Trophoblast cell (in vitro differentiated cells and primary cell): ENCODE data around the gene LYSET.

Experiments
- DNase-seq, 2 donors: peaks; one replicate each; pipeline ENCODE4 v3.0.0-alpha.2; 2016
- H2AFZ ChIP-seq: 2 replicates; pipeline ENCODE4 v1.6.1; 2013; ENCODE audit warnings: low read length, moderate library complexity, mild to moderate bottlenecking; ENCODE audit not compliant: insufficient read depth, poor library complexity
- H2AK5ac ChIP-seq: 2 replicates; pipeline ENCODE4 v1.6.1; 2013; ENCODE audit warnings: mild to moderate bottlenecking, low read length
- H2BK120ac ChIP-seq: 2 replicates; pipeline ENCODE4 v1.6.1; 2013; ENCODE audit warnings: low read length, mild to moderate bottlenecking, moderate library complexity; ENCODE audit not compliant: insufficient read depth, poor library complexity
- H2BK12ac ChIP-seq: 2 replicates; pipeline ENCODE4 v1.6.1; 2013; ENCODE audit warnings: mild to moderate bottlenecking, low read length, moderate library complexity
- H2BK5ac ChIP-seq: 2 replicates; pipeline ENCODE4 v1.6.1; 2013; ENCODE audit warnings: low read length, low read depth, moderate library complexity, mild to moderate bottlenecking; ENCODE audit not compliant: poor library complexity
- H3K14ac ChIP-seq: 2 replicates; pipeline ENCODE4 v1.6.1; 2013; ENCODE audit warnings: mild to moderate bottlenecking, low read length
- H3K18ac ChIP-seq: 2 replicates; pipeline ENCODE4 v1.6.1; 2013; ENCODE audit warnings: mild to moderate bottlenecking, low read length
- H3K23ac ChIP-seq: 2 replicates; pipeline ENCODE4 v1.6.1; 2013; ENCODE audit warnings: low read length
- H3K27ac ChIP-seq: 2 replicates; pipeline ENCODE4 v1.5.1; 2013; ENCODE audit warnings: low read depth, mild to moderate bottlenecking, inconsistent platforms, low read length, moderate library complexity
- H3K27me3 ChIP-seq: 2 replicates; pipeline ENCODE4 v1.6.1; 2013; ENCODE audit warnings: inconsistent platforms, mild to moderate bottlenecking, low read length, moderate library complexity; ENCODE audit not compliant: insufficient read depth
- H3K36me3 ChIP-seq, 2 experiments: 1 replicate in 1 of 2; 2 replicates in 1 of 2; pipeline ENCODE4 v1.6.1; 2013; ENCODE audit warnings: low read length in 2 of 2, mild to moderate bottlenecking in 2 of 2, moderate library complexity in 1 of 2; ENCODE audit not compliant: insufficient read depth in 2 of 2, control insufficient read depth in 1 of 2
- H3K4ac ChIP-seq: 2 replicates; pipeline ENCODE4 v1.6.1; 2013; ENCODE audit warnings: low read depth, mild to moderate bottlenecking, low read length, moderate library complexity
- H3K4me1 ChIP-seq, 2 experiments: 1 replicate in 1 of 2; 2 replicates in 1 of 2; pipeline ENCODE4 v1.6.1; 2013; ENCODE audit warnings: low read length in 2 of 2, mild to moderate bottlenecking in 2 of 2, moderate library complexity in 1 of 2; ENCODE audit not compliant: insufficient read depth in 2 of 2, control insufficient read depth in 1 of 2
- H3K4me2 ChIP-seq: 2 replicates; pipeline ENCODE4 v1.6.1; 2013; ENCODE audit warnings: inconsistent platforms, mild to moderate bottlenecking, low read length, moderate library complexity
- H3K4me3 ChIP-seq: 2 replicates; pipeline ENCODE4 v1.5.1; 2013; ENCODE audit warnings: mild to moderate bottlenecking, low read depth, low read length, inconsistent platforms
- H3K79me1 ChIP-seq: one replicate; pipeline ENCODE4 v1.6.1; 2013; ENCODE audit warnings: low read length
- H3K79me2 ChIP-seq: 2 replicates; pipeline ENCODE4 v1.6.1; 2013; ENCODE audit warnings: low read length, mild to moderate bottlenecking; ENCODE audit not compliant: control insufficient read depth, insufficient read depth, poor library complexity
- H3K9ac ChIP-seq: 2 replicates; pipeline ENCODE4 v1.6.1; 2013; ENCODE audit warnings: mild to moderate bottlenecking, low read length
- H3K9me3 ChIP-seq: 2 replicates; pipeline ENCODE4 v1.6.1; 2013; ENCODE audit warnings: low read depth, mild to moderate bottlenecking, control low read depth, inconsistent platforms, low read length; ENCODE audit not compliant: insufficient read depth
- H4K12ac ChIP-seq: 2 replicates; pipeline ENCODE4 v1.6.1; 2013; ENCODE audit warnings: low read depth, mild to moderate bottlenecking, low read length, moderate library complexity
- H4K8ac ChIP-seq: 2 replicates; pipeline ENCODE4 v1.6.1; 2013; ENCODE audit warnings: low read depth, mild to moderate bottlenecking, low read length, moderate library complexity
- H4K91ac ChIP-seq: one replicate; pipeline ENCODE4 v1.6.1; 2013; ENCODE audit warnings: low read depth, mild to moderate bottlenecking, low read length, moderate library complexity
- WGBS: extraction: QIAGEN DNeasy Blood & Tissue Kit; methylation state at CpG from one replicate; pipeline ENCODE4 v1.1.7; 2013; ENCODE audit warnings: missing lambda C conversion rate; ENCODE audit not compliant: insufficient read length, insufficient coverage; ENCODE audit errors: extremely low coverage; 5-methylcytosine and 5-hydroxymethylcytosine counted together

Gene LYSET

DNA sequence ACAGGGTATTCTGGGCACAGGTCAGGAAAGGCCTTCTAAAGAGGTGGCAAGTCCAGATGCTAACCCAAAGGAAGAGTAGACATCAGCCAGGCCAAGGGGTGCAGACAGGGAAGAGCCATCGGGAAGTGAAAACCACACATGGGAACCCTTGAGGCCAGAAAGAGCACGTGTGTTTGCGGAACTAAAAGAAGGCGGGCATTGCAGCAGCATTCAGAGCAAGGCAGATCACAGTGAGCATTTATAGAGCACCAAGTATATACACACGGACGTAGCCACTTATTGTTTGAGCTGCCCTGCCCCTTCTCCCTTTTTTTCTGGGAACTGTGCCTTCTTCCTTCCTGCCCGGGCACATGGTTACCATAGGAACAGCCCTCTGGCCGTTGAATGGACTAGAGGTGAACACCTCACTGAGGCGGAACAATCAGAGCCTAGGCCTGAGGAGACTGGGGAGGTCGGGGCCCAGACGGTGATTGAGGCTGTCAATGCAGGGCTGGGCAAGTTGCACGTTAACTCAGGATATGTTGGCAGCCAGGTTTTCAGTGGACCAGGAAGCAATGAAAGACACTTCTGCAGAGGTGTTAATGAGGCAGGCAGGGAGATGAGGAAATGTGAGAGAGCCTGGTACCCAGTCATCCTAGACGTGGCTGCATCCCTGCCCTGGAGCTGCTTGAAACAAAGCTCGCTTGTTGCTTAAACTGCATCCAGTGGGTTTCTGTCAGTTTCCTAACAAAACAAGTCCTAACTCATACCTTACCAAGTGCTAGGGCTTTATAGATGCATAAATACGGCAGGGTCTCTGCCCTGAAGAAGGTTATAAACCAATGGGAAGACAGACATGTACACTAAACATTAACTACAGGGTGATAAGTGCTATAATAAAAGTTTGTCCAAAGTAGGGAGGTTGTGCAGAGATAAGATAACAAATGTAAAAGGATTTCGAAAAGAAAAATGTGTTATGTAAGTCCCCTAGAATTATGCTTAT lies 34.6 kb upstream of the LYSET start:
- Histone ChIP-seq H2BK120ac (no peak overlapping the region), H3K4me1 (no peaks in the 10 kb centered on the region), H3K23ac (no peak overlapping the region), H3K79me2 (no peaks in the 10 kb centered on the region), H3K9me3 (no peaks in the 10 kb centered on the region), H3K27me3 (no peaks in the 10 kb centered on the region), H3K79me1 (no peaks in the 10 kb centered on the region), H3K9ac (no peak overlapping the region), H4K91ac (no peak overlapping the region), H2BK12ac (no peak overlapping the region), H3K14ac (no peak overlapping the region), H3K27ac (no peak overlapping the region), H2BK5ac (no peak overlapping the region), H3K36me3 (no peaks in the 10 kb centered on the region), H2AFZ (no peak overlapping the region), H3K4me3 (no peak overlapping the region), H3K4ac (no peak overlapping the region), H2AK5ac (no peak overlapping the region), H3K4me2 (no peak overlapping the region), H4K8ac (no peak overlapping the region), H4K12ac (no peak overlapping the region), H3K18ac (no peak overlapping the region)
- no peak for DNase-seq
- no CpG with 5 or more reads among the region's 16 CpGs for WGBS

DNA sequence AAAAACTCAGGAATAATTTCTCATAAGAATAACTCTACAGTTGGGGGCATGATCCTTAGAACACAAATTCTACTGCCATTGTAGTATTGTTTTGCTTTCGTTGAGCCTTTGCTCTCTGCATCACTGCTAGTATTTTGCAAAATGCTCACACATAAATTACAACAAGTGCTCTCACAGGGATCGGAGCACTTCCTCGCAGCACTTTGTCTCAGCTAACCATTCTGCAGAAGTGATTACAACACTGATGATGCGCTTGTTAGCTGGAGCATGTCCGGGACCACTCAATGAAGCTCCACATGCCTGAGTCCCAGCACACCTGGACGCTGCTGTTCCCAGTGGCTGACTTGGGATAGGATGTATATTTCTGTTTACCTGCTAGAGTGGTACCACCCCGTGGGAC lies 32.0 kb upstream of the LYSET start:
- Histone ChIP-seq H3K4ac (no peak overlapping the region), H4K8ac (no peak overlapping the region), H2BK120ac (no peak overlapping the region), H3K27me3 (no peaks in the 10 kb centered on the region), H3K27ac (no peak overlapping the region), H4K12ac (no peak overlapping the region), H3K9me3 (no peaks in the 10 kb centered on the region), H3K79me2 (no peaks in the 10 kb centered on the region), H4K91ac (no peak overlapping the region), H3K18ac (no peak overlapping the region), H2AK5ac (no peak overlapping the region), H3K14ac (no peak overlapping the region), H2BK12ac (no peak overlapping the region), H3K36me3 (no peaks in the 10 kb centered on the region), H3K4me3 (no peak overlapping the region), H2BK5ac (no peak overlapping the region), H3K9ac (no peak overlapping the region), H3K4me1 (peaks cover 0 to 7% of the 10 kb centered on the region in 2 experiments), H3K79me1 (no peaks in the 10 kb centered on the region), H3K23ac (no peak overlapping the region), H3K4me2 (no peak overlapping the region), H2AFZ (no peak overlapping the region)
- no CpG with 5 or more reads among the region's 7 CpGs for WGBS
- DNase-seq: no peak

DNA sequence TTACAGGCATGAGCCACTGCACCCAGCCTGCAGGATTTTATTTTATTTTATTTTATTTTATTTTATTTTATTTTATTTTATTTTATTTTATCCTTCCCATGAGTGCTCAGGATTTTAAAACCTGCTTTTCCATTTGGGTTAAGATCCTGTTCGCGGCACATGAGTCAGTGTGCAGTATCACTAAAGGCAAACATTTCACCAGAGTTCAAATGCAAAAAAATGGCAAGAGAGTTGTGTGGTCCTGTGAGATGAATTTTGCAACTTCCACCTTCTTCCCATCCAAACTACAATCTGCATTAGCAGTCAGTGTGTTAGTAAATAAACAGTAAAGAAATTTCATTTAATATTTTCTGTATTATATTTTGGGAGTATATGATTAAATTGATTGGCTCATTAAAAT lies 29.4 kb upstream of the LYSET start:
- Histone ChIP-seq H3K79me2 (no peaks in the 10 kb centered on the region), H4K12ac (no peak overlapping the region), H4K91ac (no peak overlapping the region), H2BK5ac (no peak overlapping the region), H3K14ac (no peak overlapping the region), H2AK5ac (no peak overlapping the region), H3K4me2 (no peak overlapping the region), H3K36me3 (no peaks in the 10 kb centered on the region), H3K9me3 (no peaks in the 10 kb centered on the region), H3K9ac (no peak overlapping the region), H3K23ac (no peak overlapping the region), H3K4me1 (peaks cover 0 to 7% of the 10 kb centered on the region in 2 experiments), H3K4me3 (no peak overlapping the region), H2BK120ac (no peak overlapping the region), H3K18ac (no peak overlapping the region), H3K27ac (no peak overlapping the region), H2BK12ac (no peak overlapping the region), H3K79me1 (no peaks in the 10 kb centered on the region), H2AFZ (no peak overlapping the region), H3K4ac (no peak overlapping the region), H3K27me3 (no peaks in the 10 kb centered on the region), H4K8ac (no peak overlapping the region)
- WGBS: no CpG with 5 or more reads among the region's 2 CpGs
- DNase-seq: no peak

DNA sequence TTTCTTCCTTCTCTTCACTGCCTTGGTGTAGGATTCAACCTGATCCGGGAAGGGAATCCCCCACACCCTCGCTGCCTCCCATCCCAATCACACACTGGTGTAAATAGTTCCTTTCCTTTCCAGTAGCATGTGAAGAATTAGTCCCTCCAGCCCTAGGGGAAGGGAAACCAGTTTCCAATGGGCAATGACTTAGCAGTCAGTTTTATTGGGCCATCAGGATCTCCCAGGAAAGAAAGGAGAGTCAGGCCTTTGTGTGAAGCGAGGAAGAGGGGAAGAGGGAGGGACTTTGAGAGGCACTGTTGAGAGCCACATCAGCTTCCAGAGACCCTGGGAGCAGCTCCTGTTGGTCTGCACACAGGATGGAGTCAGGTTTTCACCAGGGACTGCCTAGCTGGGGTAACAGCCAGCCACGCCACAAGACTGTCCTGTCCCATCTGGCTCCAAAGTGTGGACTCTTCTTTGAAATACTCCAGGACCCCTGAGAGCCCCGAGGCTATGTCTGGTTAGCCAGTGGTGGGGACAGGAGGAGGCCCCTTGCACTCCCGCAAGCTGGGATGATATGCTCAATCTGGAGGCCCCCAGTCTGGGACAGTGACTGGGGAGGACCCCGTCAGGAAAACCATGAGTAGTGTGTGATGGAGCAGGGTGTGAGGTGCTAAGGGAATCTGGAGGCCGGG lies 28.3 kb upstream of the LYSET start:
- no peak overlapping the region for H2BK5ac ChIP-seq
- no peak for DNase-seq
- whole genome bisulfite sequencing: no CpG with 5 or more reads among the region's 8 CpGs

More for the DNA sequence above, 28.3 kb upstream of the LYSET start:
- Histone ChIP-seq H3K9ac (no peak overlapping the region), H2AK5ac (no peak overlapping the region), H3K23ac (no peak overlapping the region), H3K4me2 (no peak overlapping the region), H4K12ac (no peak overlapping the region), H3K27me3 (no peaks in the 10 kb centered on the region), H4K91ac (no peak overlapping the region), H3K14ac (no peak overlapping the region), H3K4me3 (no peak overlapping the region), H4K8ac (no peak overlapping the region), H3K9me3 (no peaks in the 10 kb centered on the region), H3K4ac (no peak overlapping the region), H3K4me1 (peaks cover 0 to 7% of the 10 kb centered on the region in 2 experiments), H2BK120ac (no peak overlapping the region), H3K18ac (no peak overlapping the region), H2BK12ac (no peak overlapping the region), H2AFZ (no peak overlapping the region), H3K79me1 (no peaks in the 10 kb centered on the region), H3K79me2 (no peaks in the 10 kb centered on the region), H3K36me3 (no peaks in the 10 kb centered on the region), H3K27ac (no peak overlapping the region)
